HL-60 (cell line): ENCODE data around the gene SAMD14.

Source experiments
- DNase-seq, 2 experiments: peaks; one replicate each; pipeline ENCODE4 v3.0.0-alpha.2; 2010 to 2020; ENCODE audit warnings: low read depth in 1 of 2, low spot score in 1 of 2
- H3K27ac ChIP-seq: fragments of 250-450 bp; sonication (Bioruptor Pico); replicated peaks from 2 replicates; pipeline ENCODE4 v1.5.1; 2020; ENCODE audit warnings: mild to moderate bottlenecking, moderate library complexity
- H3K27me3 ChIP-seq: fragments of 250-450 bp; sonication (Bioruptor Pico); 2 replicates; pipeline ENCODE4 v1.5.1; 2021; ENCODE audit warnings: mild to moderate bottlenecking, moderate library complexity; ENCODE audit not compliant: insufficient read depth, poor library complexity, severe bottlenecking
- H3K4me3 ChIP-seq: replicated peaks from 2 replicates; pipeline ENCODE4 v1.5.1; 2011; ENCODE audit warnings: mild to moderate bottlenecking, control low read depth, low read length; ENCODE audit not compliant: insufficient read depth
- GABPA ChIP-seq: IDR thresholded peaks from 2 replicates; pipeline ENCODE4 v1.6.1; 2012; ENCODE audit warnings: low read depth
- POLR2AphosphoS5 ChIP-seq: IDR thresholded peaks from 2 replicates; pipeline ENCODE4 v1.6.1; 2012; ENCODE audit warnings: low read depth
- SPI1 ChIP-seq: IDR thresholded peaks from 2 replicates; pipeline ENCODE4 v1.6.1; 2012; ENCODE audit warnings: low read depth, mild to moderate bottlenecking, borderline replicate concordance
- TF ChIP-seq, protein P1 (sequence below): IDR thresholded peaks from one replicate; pipeline ENCODE4 v1.5.1; 2011; ENCODE audit warnings: low read length, control low read depth, inconsistent platforms; ENCODE audit not compliant: insufficient read depth
- TF ChIP-seq, protein P2 (sequence below): IDR thresholded peaks from 2 replicates; pipeline ENCODE4 v1.6.1; 2012; ENCODE audit warnings: low read depth; ENCODE audit not compliant: insufficient replicate concordance

Gene SAMD14

DNA sequence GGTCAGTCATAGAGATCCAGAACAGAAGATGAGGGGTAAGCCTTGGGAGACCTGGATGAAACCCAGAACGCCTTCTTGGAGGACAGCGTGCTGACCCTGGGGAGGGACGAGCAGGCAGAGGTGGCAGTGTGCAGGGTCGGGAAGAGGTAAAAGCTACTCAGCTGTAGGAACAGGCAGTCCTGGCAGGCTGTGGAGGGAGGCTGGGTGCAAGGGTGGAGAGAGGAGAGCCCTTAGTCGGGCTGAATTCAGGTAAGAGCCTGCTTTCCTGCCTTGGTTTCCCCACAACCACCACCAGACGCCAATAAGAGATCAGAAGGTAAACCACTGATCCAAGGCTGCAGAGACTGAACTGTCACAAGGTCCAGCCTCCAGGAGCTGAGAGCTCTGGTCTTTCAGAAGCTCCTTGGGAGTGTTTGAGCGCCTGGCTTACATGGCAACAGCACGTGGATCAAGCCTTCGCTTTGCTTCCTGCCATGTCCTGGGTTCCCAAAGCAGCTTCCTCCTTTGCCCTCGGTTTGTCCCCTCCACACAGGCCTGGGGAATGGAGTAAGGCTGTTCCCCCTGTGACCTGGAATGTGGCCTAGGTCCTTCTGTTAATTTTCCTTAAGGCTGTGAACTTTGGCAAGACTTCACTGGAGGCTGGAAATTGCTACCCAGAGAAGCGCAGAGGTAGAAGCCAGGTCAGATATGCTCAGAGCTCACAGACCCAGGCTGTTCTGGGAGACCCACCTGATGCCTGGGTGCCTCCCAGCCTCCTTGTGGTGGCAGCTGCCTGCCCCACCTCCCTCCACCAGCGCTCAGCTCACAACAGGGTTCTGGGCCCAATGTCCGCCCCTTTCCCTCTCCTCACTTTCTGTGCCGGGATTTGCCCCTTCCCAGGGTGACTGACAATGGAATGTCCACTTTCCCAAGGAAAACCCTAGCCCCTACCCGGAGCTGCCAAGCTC, 38.7 kb downstream of the SAMD14 start:
- Histone ChIP-seq H3K27me3 (peaks cover 30% of the 10 kb centered on the region), H3K4me3 (no peak overlapping the region), H3K27ac (no peak overlapping the region)
- no peak for DNase-seq
- TF ChIP-seq, protein P1, sequence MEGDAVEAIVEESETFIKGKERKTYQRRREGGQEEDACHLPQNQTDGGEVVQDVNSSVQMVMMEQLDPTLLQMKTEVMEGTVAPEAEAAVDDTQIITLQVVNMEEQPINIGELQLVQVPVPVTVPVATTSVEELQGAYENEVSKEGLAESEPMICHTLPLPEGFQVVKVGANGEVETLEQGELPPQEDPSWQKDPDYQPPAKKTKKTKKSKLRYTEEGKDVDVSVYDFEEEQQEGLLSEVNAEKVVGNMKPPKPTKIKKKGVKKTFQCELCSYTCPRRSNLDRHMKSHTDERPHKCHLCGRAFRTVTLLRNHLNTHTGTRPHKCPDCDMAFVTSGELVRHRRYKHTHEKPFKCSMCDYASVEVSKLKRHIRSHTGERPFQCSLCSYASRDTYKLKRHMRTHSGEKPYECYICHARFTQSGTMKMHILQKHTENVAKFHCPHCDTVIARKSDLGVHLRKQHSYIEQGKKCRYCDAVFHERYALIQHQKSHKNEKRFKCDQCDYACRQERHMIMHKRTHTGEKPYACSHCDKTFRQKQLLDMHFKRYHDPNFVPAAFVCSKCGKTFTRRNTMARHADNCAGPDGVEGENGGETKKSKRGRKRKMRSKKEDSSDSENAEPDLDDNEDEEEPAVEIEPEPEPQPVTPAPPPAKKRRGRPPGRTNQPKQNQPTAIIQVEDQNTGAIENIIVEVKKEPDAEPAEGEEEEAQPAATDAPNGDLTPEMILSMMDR, result no peak
- TF ChIP-seq POLR2AphosphoS5 (no peak), GABPA (no peak), SPI1 (no peak)
- TF ChIP-seq, protein P2, sequence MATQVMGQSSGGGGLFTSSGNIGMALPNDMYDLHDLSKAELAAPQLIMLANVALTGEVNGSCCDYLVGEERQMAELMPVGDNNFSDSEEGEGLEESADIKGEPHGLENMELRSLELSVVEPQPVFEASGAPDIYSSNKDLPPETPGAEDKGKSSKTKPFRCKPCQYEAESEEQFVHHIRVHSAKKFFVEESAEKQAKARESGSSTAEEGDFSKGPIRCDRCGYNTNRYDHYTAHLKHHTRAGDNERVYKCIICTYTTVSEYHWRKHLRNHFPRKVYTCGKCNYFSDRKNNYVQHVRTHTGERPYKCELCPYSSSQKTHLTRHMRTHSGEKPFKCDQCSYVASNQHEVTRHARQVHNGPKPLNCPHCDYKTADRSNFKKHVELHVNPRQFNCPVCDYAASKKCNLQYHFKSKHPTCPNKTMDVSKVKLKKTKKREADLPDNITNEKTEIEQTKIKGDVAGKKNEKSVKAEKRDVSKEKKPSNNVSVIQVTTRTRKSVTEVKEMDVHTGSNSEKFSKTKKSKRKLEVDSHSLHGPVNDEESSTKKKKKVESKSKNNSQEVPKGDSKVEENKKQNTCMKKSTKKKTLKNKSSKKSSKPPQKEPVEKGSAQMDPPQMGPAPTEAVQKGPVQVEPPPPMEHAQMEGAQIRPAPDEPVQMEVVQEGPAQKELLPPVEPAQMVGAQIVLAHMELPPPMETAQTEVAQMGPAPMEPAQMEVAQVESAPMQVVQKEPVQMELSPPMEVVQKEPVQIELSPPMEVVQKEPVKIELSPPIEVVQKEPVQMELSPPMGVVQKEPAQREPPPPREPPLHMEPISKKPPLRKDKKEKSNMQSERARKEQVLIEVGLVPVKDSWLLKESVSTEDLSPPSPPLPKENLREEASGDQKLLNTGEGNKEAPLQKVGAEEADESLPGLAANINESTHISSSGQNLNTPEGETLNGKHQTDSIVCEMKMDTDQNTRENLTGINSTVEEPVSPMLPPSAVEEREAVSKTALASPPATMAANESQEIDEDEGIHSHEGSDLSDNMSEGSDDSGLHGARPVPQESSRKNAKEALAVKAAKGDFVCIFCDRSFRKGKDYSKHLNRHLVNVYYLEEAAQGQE, result no peak

DNA sequence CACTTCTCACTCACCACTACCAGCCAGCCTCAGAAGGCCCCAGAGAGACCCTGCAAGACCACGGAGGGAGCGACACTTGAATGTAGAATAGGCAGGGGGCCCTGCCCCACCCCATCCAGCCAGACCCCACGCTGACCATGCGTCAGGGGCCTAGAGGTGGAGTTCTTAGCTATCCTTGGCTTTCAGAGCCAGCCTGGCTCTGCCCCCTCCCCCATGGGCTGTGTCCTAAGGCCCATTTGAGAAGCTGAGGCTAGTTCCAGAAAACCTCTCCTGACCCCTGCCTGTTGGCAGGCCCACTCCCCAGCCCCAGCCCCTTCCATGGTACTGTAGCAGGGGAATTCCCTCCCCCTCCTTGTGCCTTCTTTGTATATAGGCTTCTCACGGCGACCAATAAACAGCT, 39.9 kb downstream of the SAMD14 start:
- Histone ChIP-seq H3K27ac (no peak overlapping the region), H3K27me3 (peaks cover 18% of the 10 kb centered on the region), H3K4me3 (no peak overlapping the region)
- no peak for DNase-seq
- no peak for TF ChIP-seq SPI1
- TF ChIP-seq POLR2AphosphoS5, result no peak
- no peak for TF ChIP-seq GABPA

DNA sequence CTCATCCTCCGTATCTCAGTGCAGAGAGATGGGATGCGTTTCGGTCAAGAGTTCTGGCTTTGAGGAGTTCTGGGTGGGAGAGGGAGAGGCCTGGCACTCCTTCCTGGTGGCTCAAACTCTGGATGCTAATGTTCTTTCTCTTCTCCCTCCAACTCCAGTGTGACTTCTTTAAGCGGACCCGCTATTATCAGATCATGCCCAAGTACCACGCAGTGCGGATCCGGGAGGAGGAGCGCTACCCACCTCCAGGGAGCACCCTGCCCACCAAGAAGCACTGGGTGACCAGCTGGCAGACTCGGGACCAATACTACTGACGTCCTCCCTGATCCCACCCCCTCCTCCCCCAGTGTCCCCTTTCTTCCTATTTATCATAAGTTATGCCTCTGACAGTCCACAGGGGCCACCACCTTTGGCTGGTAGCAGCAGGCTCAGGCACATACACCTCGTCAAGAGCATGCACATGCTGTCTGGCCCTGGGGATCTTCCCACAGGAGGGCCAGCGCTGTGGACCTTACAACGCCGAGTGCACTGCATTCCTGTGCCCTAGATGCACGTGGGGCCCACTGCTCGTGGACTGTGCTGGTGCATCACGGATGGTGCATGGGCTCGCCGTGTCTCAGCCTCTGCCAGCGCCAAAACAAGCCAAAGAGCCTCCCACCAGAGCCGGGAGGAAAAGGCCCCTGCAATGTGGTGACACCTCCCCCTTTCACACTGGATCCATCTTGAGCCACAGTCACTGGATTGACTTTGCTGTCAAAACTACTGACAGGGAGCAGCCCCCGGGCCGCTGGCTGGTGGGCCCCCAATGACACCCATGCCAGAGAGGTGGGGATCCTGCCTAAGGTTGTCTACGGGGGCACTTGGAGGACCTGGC, 40.8 kb downstream of the SAMD14 start:
- peaks cover 11% of the 10 kb centered on the region for H3K27me3 ChIP-seq
- no peak for DNase-seq
- H3K4me3 ChIP-seq, result no peak overlapping the region
- TF ChIP-seq POLR2AphosphoS5 (no peak), SPI1 (no peak), GABPA (no peak)
- TF ChIP-seq, protein P1, result no peak
- TF ChIP-seq, protein P2, result no peak
- H3K27ac ChIP-seq, result no peak overlapping the region

DNA sequence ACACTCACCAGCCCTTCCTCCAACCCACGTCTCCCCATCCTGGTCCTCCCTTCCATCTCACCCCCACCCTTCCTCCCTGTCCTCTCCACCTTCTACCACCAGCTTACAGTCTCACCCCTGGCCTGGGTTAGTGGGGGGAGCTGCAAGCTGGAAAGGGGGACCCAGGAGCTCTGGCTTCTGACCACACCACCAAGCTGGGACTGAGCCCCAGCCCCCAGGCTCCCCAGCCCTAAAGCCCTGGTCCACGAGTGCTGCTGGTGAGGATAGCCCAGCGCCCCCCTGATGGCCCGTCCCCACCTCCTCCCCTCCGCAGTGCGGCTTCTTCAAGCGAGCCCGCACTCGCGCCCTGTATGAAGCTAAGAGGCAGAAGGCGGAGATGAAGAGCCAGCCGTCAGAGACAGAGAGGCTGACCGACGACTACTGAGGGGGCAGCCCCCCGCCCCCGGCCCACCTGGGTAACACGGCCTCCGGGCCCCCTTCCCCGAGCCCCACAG, 42.0 kb downstream of the SAMD14 start:
- DNase-seq, result no peak
- peaks cover 6% of the 10 kb centered on the region for H3K27me3 ChIP-seq
- TF ChIP-seq, protein P2, result no peak
- no peak for TF ChIP-seq GABPA
- TF ChIP-seq POLR2AphosphoS5, result no peak
- TF ChIP-seq SPI1, result no peak
- TF ChIP-seq, protein P1, result no peak
- no peak overlapping the region for H3K27ac ChIP-seq
- no peak overlapping the region for H3K4me3 ChIP-seq
